A549 (cell line): ENCODE data around the gene OLIG3. TPM values are rescaled to one million over a fixed set of nuclear protein-coding genes. Genes with fewer than 3 reads are reported as not detected.

Experiments used
- ATAC-seq, 2 experiments: fragments of 200-7000 bp in 1 of 2; fragments of >200 bp in 1 of 2; cut with Nextera tagmentation in 1 of 2; cut with Tn5 transposase in 1 of 2; 3 replicates each; pipeline versions ENCODE4 v1.8.0 to v1.9.1; 2018 to 2020; ENCODE audit warnings: mild to moderate bottlenecking in 1 of 2, moderate library complexity in 1 of 2
- CTCF ChIA-PET: fragments of 300-600 bp; sonication (Branson Sonifier 250); formaldehyde crosslinking; extraction: SDS; loops from one replicate; lab custom pipeline; 2021; ENCODE audit warnings: antibody characterized with exemption, inconsistent platforms; lab: Yijun Ruan, JAX
- POLR2A ChIA-PET: fragments of 350-600 bp; formaldehyde crosslinking; extraction: SDS; loops from one replicate; lab custom pipeline; 2021; ENCODE audit warnings: antibody characterized with exemption, inconsistent platforms; lab: Yijun Ruan, JAX
- DNase-seq, 2 experiments: peaks; one replicate each; pipeline versions ENCODE4 v3.0.0 to v3.0.0-alpha.2; 2011 to 2016; ENCODE audit warnings: low read depth in 1 of 2, low spot score in 1 of 2
- FAIRE-seq: peaks from 2 replicates; lab custom pipeline; 2011; peaks lifted over from hg19 to GRCh38; lab: Jason Lieb, UNC
- H3K27ac ChIP-seq, 2 experiments: fragments of >200 bp; sonication (Bioruptor Twin); formaldehyde crosslinking; 3 replicates each; pipeline ENCODE4 v1.5.1; 2016 to 2017
- H3K4me1 ChIP-seq: fragments of >200 bp; sonication (Bioruptor Twin); formaldehyde crosslinking; 3 replicates; pipeline ENCODE4 v1.6.1; 2016
- H3K4me2 ChIP-seq: fragments of >200 bp; sonication (Bioruptor Twin); formaldehyde crosslinking; 3 replicates; pipeline ENCODE4 v1.6.1; 2016
- H3K4me3 ChIP-seq: fragments of >200 bp; sonication (Bioruptor Twin); formaldehyde crosslinking; 3 replicates; pipeline ENCODE4 v1.5.1; 2016
- H3K9me3 ChIP-seq: fragments of >200 bp; sonication (Bioruptor Twin); formaldehyde crosslinking; 3 replicates; pipeline ENCODE4 v1.6.1; 2016
- CBX2 ChIP-seq: fragments of 200-600 bp; sonication (generic); IDR thresholded peaks from 2 replicates; pipeline ENCODE4 v1.6.1; 2016; ENCODE audit warnings: low read depth, mild to moderate bottlenecking, borderline replicate concordance
- CBX8 ChIP-seq: fragments of 200-600 bp; sonication (generic); IDR thresholded peaks from 2 replicates; pipeline ENCODE4 v1.6.1; 2016
- CHD4 ChIP-seq: fragments of 200-600 bp; sonication (generic); IDR thresholded peaks from 2 replicates; pipeline ENCODE4 v1.6.1; 2016; ENCODE audit warnings: antibody characterized with exemption, mild to moderate bottlenecking, borderline replicate concordance
- FOSB ChIP-seq: fragments of 250-450 bp; sonication (Bioruptor Pico); IDR thresholded peaks from 2 replicates; pipeline ENCODE4 v1.5.0; 2020; ENCODE audit warnings: mild to moderate bottlenecking, moderate library complexity
- HEYL ChIP-seq: fragments of 250-450 bp; sonication (Bioruptor Pico); IDR thresholded peaks from 2 replicates; pipeline ENCODE4 v1.8.0; 2021; ENCODE audit warnings: mild to moderate bottlenecking, moderate library complexity
- HOXB5 ChIP-seq: fragments of 250-450 bp; sonication (Bioruptor Pico); IDR thresholded peaks from 2 replicates; pipeline ENCODE4 v1.5.0; 2020; ENCODE audit warnings: mild to moderate bottlenecking, moderate library complexity
- JUN ChIP-seq, 2 experiments: fragments of >200 bp; sonication (Bioruptor Twin); formaldehyde crosslinking; IDR thresholded peaks; 2 replicates in 1 of 2; 3 replicates in 1 of 2; pipeline ENCODE4 v1.6.1; 2016 to 2017
- KDM5A ChIP-seq: fragments of 200-600 bp; sonication (generic); IDR thresholded peaks from 2 replicates; pipeline ENCODE4 v1.6.1; 2016; ENCODE audit warnings: antibody characterized with exemption, mild to moderate bottlenecking
- MAFK ChIP-seq: fragments of 450-650 bp; IDR thresholded peaks from 2 replicates; pipeline ENCODE4 v1.6.1; 2014; ENCODE audit not compliant: partially characterized antibody
- NFE2L2 ChIP-seq: fragments of 150-350 bp; conservative IDR thresholded peaks from 2 replicates; pipeline ENCODE4 v1.6.1; 2014; ENCODE audit warnings: low read length
- POLR2A ChIP-seq: IDR thresholded peaks from 2 replicates; pipeline ENCODE4 v1.6.1; 2012; ENCODE audit warnings: mild to moderate bottlenecking, low read length
- RARB ChIP-seq: fragments of 250-450 bp; sonication (Bioruptor Pico); IDR thresholded peaks from 2 replicates; pipeline ENCODE4 v1.8.0; 2021; ENCODE audit warnings: mild to moderate bottlenecking, moderate library complexity
- WGBS: methylation state at CpG from one replicate; pipeline ENCODE4 v1.1.6; 2017; ENCODE audit errors: missing lambda C conversion rate; 5-methylcytosine and 5-hydroxymethylcytosine counted together
- polyA plus RNA-seq, 4 experiments: library from polyadenylated mRNA; depleted of rRNA in 3 of 4; stranded (reverse); fragments of >200 nt; fragmentation: RNase III in 1 of 4; extraction: RNeasy Plus Mini Kit Qiagen cat#74134 plus additional on column Dnase treatment in 1 of 4; gene quantifications; 2 replicates in 3 of 4; 3 replicates in 1 of 4; pipeline ENCODE4 v1.2.3, GENCODE V29; 2011 to 2017
- TF ChIP-seq, protein P1 (sequence below): fragments of 150-350 bp; IDR thresholded peaks from 2 replicates; pipeline ENCODE4 v1.6.1; 2014; ENCODE audit warnings: low read depth, mild to moderate bottlenecking, low read length
- TF ChIP-seq, protein P2 (sequence below): fragments of 200-600 bp; sonication (generic); IDR thresholded peaks from 2 replicates; pipeline ENCODE4 v1.6.1; 2016; ENCODE audit warnings: antibody characterized with exemption, mild to moderate bottlenecking, moderate library complexity
- TF ChIP-seq, protein P3 (sequence below): fragments of >200 bp; sonication (Bioruptor Twin); formaldehyde crosslinking; IDR thresholded peaks from 3 replicates; pipeline ENCODE4 v1.5.1; 2016
- TF ChIP-seq, protein P4 (sequence below): fragments of >200 bp; sonication (Bioruptor Twin); formaldehyde crosslinking; IDR thresholded peaks from 3 replicates; pipeline ENCODE4 v1.6.1; 2016
- TF ChIP-seq, protein P5 (sequence below): IDR thresholded peaks from 2 replicates; pipeline ENCODE4 v1.6.1; 2012
- TF ChIP-seq, protein P6 (sequence below): fragments of 250-450 bp; sonication (Bioruptor Pico); IDR thresholded peaks from 2 replicates; pipeline ENCODE4 v1.5.0; 2021; ENCODE audit warnings: mild to moderate bottlenecking, moderate library complexity, borderline replicate concordance

The OLIG3 gene
- polyA plus RNA-seq, 2 of the 4 experiments (the other 2 are of a cell fraction), result not detected

DNA sequence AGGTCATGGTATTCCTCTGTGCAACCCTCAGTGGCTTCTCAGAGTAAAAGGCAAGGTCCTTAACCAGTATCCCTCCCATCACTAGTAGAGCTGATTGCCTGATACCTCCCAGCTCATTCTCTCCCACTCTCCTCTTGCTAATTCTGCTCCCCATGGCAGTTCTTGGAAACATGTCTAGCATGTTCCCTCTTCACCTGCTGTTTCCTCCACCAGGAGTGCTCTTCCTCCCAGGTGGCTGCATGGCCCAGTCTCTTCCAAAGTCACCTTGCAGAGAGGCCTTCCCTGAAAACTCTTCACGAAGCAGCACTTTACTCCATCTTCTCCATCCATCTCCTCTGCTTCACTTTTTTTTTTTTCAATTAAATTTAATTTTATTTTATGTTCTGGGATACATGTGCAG lies 36.2 kb upstream of the OLIG3 start:
- ChIA-PET CTCF (interaction anchor here (0.7 to 0.8 kb wide), 2 partner anchors 19 to 453 kb away, joined by 4 read pairs; no protein-coding TSS in a partner anchor), POLR2A (no interaction called here)
- WGBS, result 0% methylated on average over 1 of the region's 1 CpG

More for the DNA sequence above, 36.2 kb upstream of the OLIG3 start:
- no peak for DNase-seq
- TF ChIP-seq, protein P1, sequence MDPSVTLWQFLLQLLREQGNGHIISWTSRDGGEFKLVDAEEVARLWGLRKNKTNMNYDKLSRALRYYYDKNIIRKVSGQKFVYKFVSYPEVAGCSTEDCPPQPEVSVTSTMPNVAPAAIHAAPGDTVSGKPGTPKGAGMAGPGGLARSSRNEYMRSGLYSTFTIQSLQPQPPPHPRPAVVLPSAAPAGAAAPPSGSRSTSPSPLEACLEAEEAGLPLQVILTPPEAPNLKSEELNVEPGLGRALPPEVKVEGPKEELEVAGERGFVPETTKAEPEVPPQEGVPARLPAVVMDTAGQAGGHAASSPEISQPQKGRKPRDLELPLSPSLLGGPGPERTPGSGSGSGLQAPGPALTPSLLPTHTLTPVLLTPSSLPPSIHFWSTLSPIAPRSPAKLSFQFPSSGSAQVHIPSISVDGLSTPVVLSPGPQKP, result no peak
- TF ChIP-seq, protein P2, sequence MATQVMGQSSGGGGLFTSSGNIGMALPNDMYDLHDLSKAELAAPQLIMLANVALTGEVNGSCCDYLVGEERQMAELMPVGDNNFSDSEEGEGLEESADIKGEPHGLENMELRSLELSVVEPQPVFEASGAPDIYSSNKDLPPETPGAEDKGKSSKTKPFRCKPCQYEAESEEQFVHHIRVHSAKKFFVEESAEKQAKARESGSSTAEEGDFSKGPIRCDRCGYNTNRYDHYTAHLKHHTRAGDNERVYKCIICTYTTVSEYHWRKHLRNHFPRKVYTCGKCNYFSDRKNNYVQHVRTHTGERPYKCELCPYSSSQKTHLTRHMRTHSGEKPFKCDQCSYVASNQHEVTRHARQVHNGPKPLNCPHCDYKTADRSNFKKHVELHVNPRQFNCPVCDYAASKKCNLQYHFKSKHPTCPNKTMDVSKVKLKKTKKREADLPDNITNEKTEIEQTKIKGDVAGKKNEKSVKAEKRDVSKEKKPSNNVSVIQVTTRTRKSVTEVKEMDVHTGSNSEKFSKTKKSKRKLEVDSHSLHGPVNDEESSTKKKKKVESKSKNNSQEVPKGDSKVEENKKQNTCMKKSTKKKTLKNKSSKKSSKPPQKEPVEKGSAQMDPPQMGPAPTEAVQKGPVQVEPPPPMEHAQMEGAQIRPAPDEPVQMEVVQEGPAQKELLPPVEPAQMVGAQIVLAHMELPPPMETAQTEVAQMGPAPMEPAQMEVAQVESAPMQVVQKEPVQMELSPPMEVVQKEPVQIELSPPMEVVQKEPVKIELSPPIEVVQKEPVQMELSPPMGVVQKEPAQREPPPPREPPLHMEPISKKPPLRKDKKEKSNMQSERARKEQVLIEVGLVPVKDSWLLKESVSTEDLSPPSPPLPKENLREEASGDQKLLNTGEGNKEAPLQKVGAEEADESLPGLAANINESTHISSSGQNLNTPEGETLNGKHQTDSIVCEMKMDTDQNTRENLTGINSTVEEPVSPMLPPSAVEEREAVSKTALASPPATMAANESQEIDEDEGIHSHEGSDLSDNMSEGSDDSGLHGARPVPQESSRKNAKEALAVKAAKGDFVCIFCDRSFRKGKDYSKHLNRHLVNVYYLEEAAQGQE, result no peak
- TF ChIP-seq MAFK, result no peak
- TF ChIP-seq, protein P3, sequence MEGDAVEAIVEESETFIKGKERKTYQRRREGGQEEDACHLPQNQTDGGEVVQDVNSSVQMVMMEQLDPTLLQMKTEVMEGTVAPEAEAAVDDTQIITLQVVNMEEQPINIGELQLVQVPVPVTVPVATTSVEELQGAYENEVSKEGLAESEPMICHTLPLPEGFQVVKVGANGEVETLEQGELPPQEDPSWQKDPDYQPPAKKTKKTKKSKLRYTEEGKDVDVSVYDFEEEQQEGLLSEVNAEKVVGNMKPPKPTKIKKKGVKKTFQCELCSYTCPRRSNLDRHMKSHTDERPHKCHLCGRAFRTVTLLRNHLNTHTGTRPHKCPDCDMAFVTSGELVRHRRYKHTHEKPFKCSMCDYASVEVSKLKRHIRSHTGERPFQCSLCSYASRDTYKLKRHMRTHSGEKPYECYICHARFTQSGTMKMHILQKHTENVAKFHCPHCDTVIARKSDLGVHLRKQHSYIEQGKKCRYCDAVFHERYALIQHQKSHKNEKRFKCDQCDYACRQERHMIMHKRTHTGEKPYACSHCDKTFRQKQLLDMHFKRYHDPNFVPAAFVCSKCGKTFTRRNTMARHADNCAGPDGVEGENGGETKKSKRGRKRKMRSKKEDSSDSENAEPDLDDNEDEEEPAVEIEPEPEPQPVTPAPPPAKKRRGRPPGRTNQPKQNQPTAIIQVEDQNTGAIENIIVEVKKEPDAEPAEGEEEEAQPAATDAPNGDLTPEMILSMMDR, result no peak
- TF ChIP-seq CBX2, result no peak
- no peak for TF ChIP-seq HEYL (CRISPR knock-in tag)
- TF ChIP-seq NFE2L2, result no peak
- TF ChIP-seq KDM5A, result no peak
- TF ChIP-seq, protein P4, sequence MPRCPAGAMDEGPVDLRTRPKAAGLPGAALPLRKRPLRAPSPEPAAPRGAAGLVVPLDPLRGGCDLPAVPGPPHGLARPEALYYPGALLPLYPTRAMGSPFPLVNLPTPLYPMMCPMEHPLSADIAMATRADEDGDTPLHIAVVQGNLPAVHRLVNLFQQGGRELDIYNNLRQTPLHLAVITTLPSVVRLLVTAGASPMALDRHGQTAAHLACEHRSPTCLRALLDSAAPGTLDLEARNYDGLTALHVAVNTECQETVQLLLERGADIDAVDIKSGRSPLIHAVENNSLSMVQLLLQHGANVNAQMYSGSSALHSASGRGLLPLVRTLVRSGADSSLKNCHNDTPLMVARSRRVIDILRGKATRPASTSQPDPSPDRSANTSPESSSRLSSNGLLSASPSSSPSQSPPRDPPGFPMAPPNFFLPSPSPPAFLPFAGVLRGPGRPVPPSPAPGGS, result no peak
- TF ChIP-seq, protein P5, sequence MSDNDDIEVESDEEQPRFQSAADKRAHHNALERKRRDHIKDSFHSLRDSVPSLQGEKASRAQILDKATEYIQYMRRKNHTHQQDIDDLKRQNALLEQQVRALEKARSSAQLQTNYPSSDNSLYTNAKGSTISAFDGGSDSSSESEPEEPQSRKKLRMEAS, result no peak
- TF ChIP-seq FOSB (CRISPR knock-in tag), result no peak
- TF ChIP-seq RARB (CRISPR knock-in tag), result no peak
- no peak for TF ChIP-seq CBX8
- TF ChIP-seq, protein P6, sequence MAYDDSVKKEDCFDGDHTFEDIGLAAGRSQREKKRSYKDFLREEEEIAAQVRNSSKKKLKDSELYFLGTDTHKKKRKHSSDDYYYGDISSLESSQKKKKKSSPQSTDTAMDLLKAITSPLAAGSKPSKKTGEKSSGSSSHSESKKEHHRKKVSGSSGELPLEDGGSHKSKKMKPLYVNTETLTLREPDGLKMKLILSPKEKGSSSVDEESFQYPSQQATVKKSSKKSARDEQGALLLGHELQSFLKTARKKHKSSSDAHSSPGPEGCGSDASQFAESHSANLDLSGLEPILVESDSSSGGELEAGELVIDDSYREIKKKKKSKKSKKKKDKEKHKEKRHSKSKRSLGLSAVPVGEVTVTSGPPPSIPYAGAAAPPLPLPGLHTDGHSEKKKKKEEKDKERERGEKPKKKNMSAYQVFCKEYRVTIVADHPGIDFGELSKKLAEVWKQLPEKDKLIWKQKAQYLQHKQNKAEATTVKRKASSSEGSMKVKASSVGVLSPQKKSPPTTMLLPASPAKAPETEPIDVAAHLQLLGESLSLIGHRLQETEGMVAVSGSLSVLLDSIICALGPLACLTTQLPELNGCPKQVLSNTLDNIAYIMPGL (CRISPR knock-in tag), result no peak
- no peak for TF ChIP-seq JUN (IDR thresholded peaks at IDR 0.05)
- TF ChIP-seq POLR2A, result no peak
- TF ChIP-seq HOXB5 (CRISPR knock-in tag), result no peak
- no peak for TF ChIP-seq CHD4
- TF ChIP-seq, all 56 proteins: peak for 0
- no peak for ATAC-seq
- no peak overlapping the region for H3K4me3 ChIP-seq
- H3K4me1 ChIP-seq, result no peaks in the 10 kb centered on the region
- no peak for FAIRE-seq
- no peak overlapping the region for H3K27ac ChIP-seq
- no peaks in the 10 kb centered on the region for H3K9me3 ChIP-seq
- H3K4me2 ChIP-seq, result no peak overlapping the region
